CD4-positive, alpha-beta T cell treated with Interferon alpha-2 for 1 hour (primary cell): ENCODE data around the gene GRID2.
"Not testable (repeated sequence)": the region's sequence is repeated elsewhere in the genome, so short reads cannot be mapped to it uniquely, and the experiment has no call there.

Experiments
- DNase-seq, 2 donors: peaks; one replicate each; pipeline ENCODE4 v3.0.0-alpha.2; 2020 to 2022

The GRID2 gene

GRCh38 chr4:92303621-92304027 is at the start of gene GRID2:
Gene GRID2, plus strand, starts transcription at chr4:92303966.
- no peak for DNase-seq

DNA sequence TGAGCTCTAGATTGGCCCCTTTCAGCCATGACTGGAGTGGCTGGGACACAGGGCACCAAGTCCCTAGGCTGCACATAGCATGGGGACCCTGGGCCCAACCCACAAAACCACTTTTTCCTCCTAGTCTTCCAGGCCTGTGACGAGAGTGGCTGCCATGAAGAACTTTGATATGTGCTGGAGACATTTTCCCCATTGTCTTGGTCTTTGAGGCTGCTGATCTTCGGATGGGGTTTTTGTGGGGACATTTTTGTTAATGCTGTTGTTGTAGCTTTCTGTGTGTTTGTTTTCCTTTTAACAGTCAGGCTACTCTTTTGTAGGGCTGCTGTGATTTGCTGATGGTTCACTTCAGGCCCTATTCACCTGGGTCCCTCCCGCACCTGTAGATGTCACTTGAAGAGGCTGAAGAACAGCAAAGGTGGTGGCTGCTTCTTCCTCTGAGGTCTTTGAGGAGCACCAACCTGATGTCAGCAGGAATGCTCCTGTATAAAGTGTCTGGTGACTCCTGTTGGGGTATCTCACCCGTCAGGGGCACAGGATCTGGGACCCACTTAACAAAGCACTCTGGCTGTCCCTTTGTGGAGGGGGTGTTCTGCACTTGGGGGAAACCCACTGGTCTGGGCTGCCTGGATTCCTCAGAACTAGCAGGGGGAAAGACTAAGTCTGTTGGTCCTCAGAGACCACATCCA is 49.6 kb upstream of the GRID2 start:
- DNase-seq = no peak

GRCh38 chr4:92254767-92255442 is 48.9 kb upstream of the GRID2 start:
- no peak for DNase-seq

DNA sequence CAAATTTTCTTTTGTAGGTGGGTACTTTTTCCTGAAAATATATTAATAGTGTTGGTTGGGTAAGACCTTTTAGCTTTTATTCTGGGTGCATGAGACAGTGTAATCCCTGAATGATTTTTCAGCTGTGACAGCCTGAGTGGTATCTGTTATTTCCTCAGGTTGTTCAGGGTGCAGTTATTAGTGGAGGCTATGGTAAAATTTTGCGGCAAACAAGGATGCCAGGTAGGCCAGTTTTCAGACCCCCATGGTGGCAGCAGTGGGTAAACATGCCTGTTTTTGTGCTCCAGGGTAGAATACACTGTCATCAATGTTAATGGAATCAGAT is 47.9 kb upstream of the GRID2 start:
- DNase-seq = no peak

DNA sequence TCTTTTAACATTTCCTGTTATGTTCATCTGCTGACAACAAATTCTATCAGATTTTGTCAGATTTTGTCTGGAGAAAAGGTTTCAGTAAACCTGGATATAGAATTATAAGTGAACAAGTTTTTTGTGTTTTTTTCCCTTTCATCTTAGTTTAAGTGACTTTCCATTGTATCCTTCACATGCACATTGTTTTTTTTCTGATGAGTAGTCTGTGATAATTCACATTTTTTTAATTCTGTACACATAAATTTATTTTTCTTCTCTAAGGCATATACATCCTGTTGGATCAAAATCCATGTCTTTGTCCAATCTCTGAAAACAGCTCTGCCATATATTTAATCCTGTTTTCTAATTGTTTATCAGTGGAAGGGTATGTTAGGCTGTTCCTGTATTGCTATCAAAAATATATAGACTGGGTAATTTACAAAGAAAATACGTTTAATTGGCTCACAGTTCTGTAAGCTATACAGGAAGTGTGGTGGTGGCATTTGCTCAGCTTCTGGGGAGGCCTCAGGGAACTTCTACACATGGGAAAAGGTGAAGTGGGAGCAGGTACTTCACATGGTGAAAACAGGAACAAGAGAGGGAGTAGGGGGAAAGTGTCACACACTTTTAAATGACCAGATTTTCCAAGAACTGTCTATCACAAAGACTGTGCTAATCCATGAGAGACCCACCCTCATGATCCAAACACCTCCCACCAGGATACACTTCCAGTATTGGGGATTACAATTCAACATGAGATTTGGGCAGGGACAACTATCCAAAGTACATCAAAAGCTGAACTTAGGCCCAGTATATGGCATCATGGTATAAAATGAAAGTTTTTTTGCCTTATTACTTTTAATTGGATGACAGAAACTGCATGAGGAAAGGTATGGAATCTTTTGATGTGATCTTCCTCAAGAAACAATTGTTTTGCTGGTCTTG is 45.6 kb upstream of the GRID2 start:
- DNase-seq = no peak

DNA sequence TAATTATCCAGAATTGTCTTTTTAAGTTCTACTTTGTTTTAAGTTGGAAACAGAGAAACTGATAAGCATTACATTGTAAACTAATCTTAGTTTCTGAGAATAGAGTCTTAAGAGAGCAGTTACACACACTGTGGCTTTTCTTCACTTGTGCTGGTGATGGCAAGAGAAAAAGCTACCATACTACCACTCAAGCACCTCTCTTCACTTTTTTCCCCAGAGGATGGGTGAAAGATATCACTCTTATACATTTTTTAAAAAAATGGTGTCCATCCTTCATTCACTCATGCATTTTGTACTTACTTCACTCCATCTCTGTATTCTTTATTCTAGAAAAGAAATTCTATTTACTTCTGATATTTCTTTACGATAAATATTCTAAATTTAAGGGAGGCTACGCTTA is 42.5 kb upstream of the GRID2 start:
- DNase-seq = no peak

- DNase-seq = no peak
Measured at GRCh38 chr4:92262371-92262770, 41.4 kb upstream of the GRID2 start.

DNA sequence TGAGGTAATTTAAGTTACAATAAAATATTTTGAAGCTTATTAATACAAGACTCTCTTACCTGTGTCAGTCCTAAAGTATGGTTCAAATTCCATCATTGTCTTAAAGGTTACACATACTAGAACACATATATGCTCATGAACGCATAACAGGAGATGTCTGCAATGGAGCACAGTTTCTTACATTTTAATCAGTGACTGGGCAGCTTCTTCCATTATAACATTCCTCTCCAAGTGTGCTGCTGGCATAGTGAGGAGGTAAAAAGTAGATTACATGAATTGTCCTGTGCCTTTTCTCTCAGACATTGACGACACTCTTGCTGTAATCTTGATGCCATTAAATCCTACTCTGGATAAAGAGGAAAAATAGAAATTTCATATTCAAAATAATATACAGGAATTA is 40.8 kb upstream of the GRID2 start:
- DNase-seq = no peak

DNA sequence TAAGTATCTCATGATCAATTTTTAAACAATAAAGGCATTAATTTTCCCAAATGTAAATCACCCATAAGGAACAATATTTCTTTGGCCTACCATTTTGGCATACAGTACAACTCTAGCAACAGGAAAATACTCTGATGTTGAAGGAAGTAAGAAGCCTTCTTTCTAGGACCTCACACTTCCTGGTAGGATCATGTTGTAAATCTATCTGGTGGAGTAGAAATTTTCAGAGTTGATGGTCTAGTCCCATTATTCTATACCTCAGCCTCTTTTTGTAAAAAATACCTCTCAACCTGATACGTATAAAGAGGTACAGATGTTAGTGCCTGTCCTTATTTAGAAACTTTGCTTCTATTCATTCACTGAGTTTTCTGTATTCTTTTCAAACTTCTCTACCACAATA is 40.2 kb upstream of the GRID2 start:
- no peak for DNase-seq

DNA sequence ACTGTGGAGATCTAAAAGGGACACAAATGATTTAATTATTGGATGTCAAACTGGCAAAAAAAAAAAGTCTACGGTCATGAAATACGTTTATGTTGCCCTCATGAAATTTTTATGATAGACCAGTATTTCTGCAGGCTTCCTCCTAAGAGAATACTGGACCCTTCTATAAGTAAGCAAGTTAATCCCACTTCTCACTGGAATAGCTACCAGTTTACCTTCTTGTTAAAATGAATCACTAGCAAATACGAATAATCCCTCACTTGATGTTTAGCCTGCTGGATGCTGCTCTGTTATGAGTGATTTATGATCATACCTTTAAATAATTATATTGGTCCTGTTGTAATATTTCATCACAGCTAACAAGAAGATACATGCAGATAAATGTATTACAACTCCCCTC is 39.6 kb upstream of the GRID2 start:
- DNase-seq = no peak

- DNase-seq = no peak
Measured at GRCh38 chr4:92265021-92265420, 38.7 kb upstream of the GRID2 start.

GRCh38 chr4:92265798-92266197 is 38.0 kb upstream of the GRID2 start:
- no peak for DNase-seq

DNA sequence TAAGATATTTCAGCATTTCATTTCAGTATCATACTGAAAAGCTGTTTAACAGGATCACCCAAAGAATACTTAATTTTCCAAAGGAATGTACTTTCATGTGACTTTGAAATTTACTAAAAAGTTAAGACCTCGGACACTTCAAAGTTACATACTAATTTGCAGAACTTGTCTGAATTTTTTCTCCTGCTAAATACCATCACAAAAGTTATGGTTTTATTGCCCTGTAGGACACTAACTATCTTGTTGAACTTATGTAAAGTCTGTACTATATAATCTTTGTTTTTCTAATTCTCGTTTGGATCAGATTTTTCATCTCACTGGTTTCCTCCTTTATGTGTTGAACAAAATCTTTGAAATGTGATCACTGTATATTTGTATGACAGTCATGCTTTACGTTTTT is 37.2 kb upstream of the GRID2 start:
- DNase-seq = no peak

GRCh38 chr4:92268642-92269041 is 35.1 kb upstream of the GRID2 start:
- DNase-seq = no peak

- DNase-seq = no peak
Measured at GRCh38 chr4:92270908-92271307, 32.9 kb upstream of the GRID2 start.

- DNase-seq = not testable (repeated sequence)
Measured at GRCh38 chr4:92271551-92271950, 32.2 kb upstream of the GRID2 start.

GRCh38 chr4:92277057-92277881 is 26.5 kb upstream of the GRID2 start:
- DNase-seq = not testable (repeated sequence)

DNA sequence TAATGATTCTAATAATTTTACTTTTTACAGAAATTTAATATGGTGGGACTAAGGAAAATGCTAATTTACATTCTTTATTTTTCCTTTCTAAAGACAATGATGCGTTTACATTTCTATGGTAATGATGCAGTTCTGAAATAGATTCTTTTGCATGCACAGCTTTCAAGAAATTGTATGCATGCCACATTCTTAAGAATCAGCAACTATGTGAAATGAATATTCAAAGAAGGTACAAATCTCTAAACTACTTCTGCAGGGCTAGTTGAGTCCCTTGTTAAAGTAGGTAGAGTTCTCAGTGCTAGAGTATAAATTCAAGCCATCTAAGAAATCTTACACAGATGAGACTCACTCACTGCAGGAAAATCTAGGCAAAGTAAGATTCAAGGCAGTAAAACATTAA is 24.5 kb upstream of the GRID2 start:
- DNase-seq = no peak

GRCh38 chr4:92299152-92299551 is 4.6 kb upstream of the GRID2 start:
- DNase-seq = no peak

GRCh38 chr4:92304121-92304520 is 355 bp downstream of the GRID2 start:
- no peak for DNase-seq

DNA sequence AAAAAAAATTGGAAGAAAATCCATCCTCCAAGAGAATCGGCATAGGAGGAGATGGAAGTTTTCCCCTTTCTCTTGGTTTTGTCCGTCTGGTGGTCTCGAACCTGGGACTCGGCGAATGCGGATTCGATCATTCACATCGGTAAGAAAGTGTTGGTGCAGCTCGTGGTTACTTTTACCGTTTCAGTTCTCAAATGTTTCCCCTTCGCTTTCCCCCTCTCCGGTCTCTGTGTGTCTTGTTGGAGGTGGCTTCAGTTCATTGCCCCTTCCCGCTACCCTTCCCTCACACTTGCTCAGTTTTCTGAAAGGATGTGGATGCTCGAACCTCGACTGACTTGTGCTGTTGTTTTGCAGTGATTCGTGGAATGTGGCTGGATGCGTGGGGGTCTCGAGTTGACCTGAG is 840 bp downstream of the GRID2 start:
- no peak for DNase-seq

- DNase-seq = no peak
Measured at GRCh38 chr4:92305148-92305877, 1.5 kb downstream of the GRID2 start.
